NCI-H524 treated with DMSO at 0.1 percent for 48 hours (cell line): ENCODE data around the gene CNOT2.

Experiments used
- DNase-seq: peaks from one replicate; lab custom pipeline; 2025; lab: John Stamatoyannopoulos, UW

CNOT2 gene

DNA sequence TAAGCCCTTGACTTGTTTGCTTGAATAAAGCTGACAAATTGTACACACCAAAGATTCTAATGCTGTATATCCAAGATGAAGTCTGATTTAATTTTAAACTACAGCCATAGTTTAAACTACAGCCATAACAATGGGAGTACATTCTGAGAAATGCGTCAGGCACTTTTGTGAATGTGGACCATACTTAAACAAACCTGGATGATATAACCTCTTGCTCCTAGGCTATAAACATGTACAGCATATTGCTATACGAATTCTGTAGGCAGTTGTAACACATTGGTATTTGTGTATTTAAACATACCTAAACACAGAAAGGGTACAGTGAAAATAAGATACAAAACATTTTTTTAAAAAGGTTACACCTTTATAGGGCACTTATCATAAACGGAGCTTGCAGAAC lies 63.4 kb downstream of the CNOT2 start:
- no peak for DNase-seq

DNA sequence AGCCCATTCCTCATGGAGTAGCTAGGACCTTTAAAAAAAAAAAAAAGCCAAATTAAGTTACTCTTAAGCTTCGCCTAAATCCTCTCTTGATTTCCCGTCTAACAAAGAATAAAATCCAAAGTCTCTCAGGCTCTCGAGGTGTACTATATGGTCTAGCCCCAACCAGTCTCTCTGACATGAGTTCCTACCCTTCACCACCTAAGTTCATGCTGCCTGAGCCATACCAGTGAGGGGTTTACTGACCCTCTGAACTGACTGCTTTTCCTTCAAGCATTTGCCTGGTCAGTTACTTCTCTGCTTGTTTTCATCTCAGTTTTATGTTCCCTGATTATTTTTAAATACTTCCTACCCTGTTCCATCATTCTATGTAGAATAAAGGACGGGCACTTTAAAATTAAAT lies 64.6 kb downstream of the CNOT2 start:
- DNase-seq: no peak

DNA sequence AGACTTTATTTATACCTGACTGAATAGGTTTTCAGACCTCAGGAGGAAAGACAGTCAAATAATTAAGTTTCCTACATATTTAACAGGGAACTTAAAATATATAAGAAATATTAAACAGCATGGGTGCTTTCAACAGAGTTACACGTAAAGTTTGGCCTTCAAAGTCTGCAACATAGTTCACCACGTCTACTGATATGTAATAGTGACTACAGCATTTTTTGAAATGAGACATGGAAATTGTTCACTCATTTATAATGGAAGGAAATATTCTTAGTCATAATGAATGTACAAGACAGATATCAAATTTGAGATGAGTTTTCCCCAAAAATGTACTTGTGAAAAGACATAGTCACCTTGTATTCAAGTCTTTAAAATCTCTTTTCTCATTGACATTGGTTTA lies 66.1 kb downstream of the CNOT2 start:
- no peak for DNase-seq

DNA sequence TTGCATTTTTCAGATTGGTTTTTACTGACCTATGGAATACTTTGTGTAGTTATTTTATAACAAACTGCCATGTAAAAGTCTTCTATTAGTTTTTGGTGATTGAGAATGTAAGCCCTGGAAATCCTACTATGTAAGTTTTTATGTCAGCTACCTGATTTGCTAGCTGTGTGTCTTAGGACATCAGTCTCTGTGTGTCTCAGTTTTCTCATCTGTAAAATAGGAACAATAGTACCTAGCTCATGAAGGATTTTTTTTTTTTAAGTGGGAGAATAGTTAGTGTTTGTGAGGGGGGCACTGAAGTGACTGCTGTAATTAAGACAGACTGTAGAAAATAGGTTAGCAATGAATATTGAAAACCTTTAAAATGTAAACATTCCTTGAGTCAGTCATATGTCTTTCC lies 70.9 kb downstream of the CNOT2 start:
- no peak for DNase-seq

DNA sequence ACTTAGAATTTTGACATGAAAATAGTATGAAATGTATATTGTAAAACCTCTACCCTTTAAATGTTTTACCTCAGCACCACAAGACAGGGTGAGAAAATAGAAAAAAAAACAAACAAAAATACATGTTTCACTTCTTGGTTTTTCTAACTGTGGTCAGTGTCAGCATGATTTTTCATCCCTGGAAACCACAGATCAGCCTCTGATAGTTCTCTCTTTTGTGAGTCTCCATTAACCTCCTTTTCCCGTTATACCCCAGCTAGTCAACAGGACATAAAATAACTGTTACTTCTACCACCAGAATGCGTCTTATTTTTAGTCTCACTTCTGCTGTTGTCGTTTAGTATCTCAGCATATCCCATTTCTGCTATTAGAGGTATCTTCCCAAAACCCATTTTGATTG lies 74.5 kb downstream of the CNOT2 start:
- no peak for DNase-seq

DNA sequence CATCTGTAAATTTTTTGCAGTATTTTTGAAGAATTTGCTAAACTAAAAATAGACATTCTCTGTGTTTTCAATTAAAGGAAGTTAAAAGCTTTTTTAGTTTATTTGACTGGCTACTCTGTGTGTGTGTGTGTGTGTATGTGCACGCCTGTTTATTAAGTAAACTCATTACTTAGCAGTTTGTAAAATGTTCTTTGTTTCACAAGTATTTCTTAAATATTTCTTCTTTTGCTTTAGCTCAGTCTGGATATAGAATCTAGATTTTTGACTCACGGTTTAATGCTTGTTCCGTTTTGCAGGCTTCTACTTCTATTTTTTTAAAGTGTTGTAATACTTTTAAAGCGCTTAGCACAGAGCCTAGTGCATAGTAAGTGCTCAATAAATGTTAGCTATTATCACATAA lies 76.4 kb downstream of the CNOT2 start:
- DNase-seq: no peak

DNA sequence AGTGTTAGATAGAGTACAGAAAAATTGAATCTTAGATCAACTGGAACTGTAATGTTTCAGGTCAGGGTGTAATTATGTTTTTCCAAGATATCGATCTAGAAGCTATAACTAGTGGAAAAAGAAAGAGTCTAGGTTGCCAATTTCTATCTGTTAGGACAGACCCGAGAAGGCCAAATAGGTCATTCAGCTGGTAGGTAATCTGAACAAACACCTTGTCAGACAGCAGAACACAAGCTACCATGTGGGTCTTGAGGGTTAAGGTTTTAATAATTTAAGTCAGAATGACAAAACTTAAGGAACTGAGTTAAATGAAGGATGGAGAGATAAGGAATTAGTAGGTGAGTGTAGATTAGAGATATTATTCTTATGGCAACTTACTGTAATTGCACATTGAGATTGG lies 78.0 kb downstream of the CNOT2 start:
- DNase-seq: no peak

DNA sequence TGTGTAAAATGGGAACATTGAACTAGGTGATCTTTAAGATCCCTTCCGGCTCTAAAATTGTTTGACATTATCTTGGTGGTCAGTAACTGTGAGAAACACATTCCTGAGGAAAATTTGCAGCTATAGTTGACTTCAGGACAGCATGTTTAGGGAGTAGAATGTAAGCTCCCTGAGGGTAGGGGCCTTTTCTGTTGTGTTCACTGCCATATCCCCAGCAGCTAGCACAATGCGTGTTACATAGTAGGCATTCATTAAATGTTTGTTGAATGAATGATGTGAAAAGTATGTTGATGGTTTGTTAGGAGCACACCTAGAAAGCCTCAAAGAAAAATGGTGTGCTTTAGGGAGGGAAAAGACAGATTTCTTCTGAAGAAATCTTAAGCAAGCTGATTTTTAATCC lies 84.3 kb downstream of the CNOT2 start:
- DNase-seq: no peak

DNA sequence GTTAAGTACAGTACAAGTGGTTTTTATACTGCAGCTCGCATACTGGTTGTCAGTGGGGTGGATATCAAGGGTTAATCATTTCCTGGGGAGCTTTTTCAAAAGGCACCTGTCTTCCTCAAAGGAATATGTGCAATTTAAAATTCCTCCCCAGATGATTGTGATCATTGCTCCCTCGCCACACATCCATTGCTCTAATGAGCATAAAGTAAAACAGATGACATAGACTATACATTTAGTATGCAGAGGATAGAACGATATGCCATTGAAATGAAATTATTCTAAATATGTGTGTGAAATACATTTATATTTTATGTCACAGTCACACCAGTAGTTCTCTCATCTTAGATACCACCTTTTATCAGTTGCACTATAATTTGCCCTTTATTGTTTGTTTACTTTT lies 86.5 kb downstream of the CNOT2 start:
- no peak for DNase-seq

DNA sequence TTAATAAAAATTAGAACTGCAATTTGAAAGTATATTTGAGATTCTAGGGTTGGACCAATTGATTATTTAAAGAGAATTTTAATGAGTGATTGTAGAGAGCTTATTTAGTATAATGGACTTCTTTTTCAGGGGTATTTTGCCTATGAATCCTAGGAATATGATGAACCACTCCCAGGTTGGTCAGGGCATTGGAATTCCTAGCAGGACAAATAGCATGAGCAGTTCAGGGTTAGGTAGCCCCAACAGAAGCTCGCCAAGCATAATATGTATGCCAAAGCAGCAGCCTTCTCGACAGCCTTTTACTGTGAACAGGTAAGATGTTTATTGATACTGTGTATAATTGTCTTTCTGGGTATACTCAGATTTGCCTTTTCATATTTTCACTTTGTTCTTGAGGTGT lies 86.9 kb downstream of the CNOT2 start:
- no peak for DNase-seq

DNA sequence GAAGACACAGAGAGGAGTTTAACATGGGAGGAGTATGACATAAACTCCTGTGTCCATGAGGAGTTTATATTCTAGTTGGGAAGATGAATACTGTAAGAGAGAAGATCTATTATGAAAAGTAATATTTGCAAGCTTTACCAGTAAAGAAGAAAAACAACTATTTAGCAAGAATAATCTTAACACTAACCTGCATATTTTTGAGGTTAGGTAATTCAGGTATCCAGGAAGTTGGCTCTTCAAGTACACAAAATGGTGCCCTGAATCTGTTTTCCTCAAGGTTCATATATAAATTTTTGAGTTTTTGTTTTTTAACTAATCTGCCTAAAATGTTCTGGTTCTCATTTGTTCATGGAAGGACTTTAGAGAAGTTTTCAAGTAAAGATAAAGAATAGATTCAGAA lies 89.0 kb downstream of the CNOT2 start:
- DNase-seq: no peak

DNA sequence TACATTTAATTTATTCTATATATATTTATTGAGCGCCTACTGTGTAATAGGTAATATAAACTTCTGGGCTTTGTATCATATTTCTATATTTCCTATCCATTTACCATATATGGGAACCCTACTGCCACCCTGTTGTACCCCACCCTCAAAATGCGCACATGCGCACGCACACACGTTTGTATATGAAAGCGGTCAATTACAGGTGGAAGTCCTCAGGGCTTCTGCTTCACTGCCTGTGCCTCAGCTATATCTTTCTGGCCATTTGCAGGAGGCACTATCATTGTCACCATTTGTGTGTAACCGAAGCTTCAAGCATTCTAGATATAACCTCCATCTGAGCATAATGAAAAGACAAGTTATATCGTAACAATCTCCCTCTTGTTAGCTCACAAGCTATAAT lies 91.5 kb downstream of the CNOT2 start:
- no peak for DNase-seq

DNA sequence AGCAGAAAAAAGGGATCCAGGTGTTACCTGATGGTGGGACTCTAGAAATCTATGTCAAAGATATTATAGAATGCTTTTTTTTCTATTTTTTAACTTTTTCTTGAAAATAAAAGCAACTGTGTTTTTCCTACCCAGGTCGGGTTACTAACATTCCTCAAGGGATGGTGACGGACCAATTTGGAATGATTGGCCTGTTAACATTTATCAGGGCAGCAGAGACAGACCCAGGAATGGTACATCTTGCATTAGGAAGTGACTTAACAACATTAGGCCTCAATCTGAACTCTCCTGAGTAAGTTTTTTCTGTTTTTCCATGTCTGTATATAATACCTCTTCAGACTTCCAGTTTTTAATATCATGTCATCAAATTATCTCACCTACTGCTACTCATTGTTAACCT lies 95.3 kb downstream of the CNOT2 start:
- no peak for DNase-seq

DNA sequence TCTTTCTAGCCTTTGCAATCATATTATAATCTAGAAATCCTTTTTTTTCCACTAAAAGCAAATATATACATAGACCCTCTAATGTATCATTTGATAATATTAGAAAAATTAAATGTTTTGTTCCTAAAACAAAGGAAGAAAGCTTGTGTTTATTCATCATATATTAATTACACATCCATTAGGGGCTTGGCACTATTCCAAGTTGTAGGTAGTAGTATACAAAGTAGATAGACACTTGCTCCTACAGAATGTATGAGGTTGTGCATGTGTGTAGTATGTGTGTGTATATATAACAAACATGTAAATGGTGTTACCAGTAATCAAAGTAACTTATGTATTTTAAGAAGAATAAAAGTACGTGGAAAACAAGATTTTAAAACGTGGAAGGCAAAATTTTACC lies 107.8 kb downstream of the CNOT2 start:
- DNase-seq: no peak

DNA sequence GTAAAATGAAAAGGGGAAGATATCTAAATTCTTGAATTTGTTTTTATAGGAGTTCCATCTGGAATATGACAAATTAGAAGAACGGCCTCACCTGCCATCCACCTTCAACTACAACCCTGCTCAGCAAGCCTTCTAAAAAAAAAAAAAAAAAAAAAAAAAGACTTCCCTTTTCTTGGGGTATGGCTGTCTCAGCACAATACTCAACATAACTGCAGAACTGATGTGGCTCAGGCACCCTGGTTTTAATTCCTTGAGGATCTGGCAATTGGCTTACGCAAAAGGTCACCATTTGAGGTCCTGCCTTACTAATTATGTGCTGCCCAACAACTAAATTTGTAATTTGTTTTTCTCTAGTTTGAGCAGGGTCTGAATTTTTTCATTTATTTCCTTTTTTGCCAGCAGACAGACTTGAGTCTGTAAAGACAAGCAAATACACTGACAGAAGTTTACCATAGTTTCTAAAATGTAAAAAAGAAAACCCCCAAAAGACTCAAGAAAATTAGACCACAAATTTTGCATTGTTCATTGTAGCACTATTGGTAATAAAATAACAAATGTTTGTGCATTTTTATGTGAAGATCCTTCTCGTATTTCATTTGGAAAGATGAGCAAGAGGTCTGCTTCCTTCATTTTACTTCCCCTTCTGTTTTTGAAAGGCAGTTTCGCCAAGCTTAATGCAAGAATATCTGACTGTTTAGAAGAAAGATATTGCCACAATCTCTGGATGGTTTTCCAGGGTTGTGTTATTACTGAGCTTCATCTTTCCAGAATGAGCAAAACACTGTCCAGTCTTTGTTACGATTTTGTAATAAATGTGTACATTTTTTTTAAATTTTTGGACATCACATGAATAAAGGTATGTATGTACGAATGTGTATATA lies 110.8 kb downstream of the CNOT2 start:
- DNase-seq: no peak

DNA sequence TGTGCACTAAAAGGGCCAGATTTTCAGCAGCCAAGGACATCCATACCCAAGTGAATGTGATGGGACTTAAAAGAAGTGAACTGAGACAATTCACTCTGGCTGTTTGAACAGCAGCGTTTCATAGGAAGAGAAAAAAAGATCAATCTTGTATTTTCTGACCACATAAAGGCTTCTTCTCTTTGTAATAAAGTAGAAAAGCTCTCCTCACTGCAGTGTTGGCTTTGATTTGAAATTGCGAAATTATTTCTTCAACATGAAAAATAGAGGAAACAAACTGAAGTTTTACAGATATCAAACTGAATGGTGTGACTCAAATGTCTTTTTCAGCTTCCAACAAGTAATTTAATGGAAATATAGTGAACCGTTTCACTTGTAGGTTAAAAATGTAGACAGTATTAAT lies 111.6 kb downstream of the CNOT2 start:
- DNase-seq: no peak

DNA sequence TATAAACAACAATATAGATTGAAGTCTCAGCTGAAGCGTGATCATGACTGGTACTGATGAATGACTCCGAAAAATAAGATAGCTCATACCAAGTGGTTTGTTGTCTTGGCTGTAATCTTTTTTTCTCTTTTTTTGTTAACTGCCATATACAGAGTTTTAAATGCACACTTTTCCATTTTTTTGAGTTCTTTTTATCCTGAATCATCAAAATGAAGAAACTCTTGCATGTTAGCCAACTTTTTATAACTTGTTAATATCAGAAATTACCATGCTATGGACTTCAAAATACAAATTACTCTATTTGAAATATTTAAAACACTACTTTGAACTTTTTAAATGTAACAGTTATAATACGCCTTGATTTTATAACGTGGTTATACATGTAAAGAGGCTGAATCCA lies 112.7 kb downstream of the CNOT2 start:
- DNase-seq: no peak

DNA sequence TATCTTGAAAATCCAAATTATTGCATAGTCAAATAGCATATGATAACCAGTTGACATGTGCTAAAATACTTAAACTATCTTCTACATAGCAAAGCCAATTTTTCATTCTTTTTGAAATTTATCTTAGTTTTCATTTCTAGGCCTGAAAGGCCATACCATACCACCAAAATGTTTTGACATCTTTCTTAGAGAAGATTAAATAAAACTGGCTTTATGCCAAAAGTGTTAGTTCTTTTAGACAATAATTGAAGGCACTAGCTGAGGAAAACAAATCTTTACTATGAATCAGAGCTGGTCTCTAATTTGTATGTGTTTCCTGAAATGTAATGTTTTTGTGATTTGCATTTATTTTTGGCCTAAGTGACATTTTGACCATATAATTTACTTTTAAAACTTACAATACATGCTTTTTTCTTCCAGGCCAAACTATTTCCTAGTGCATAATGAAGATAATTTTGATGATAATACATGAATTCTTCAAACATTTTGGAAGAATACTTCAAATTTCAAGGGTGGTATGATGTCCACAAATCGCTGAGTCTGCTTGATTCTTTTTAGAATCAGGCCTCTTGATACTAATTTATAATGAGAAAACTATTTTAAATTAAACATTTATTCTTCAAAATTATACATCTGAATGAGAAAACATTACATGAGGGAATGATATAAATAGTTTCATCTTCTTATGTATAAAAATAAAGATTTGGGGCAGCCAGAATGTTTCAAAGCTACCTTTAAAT lies 116.4 kb downstream of the CNOT2 start:
- no peak for DNase-seq

DNA sequence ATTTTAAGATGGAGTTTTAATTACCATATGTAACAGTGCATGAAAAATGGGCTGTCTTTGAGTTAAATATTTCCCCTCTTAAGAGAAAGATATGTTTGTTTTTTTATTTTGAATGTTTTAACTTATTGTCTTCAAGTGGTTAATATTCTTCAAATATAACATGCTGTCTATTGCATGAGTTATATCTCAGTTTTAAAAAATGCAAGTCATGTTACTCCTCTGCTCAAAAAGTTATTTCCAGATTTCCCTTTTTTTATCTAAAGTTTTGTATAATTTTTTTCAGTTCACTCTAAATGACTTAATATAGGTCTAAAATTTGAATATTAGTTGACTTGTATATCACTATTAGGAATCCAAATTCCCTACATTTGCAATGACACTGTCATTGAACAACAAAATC lies 117.0 kb downstream of the CNOT2 start:
- no peak for DNase-seq

DNA sequence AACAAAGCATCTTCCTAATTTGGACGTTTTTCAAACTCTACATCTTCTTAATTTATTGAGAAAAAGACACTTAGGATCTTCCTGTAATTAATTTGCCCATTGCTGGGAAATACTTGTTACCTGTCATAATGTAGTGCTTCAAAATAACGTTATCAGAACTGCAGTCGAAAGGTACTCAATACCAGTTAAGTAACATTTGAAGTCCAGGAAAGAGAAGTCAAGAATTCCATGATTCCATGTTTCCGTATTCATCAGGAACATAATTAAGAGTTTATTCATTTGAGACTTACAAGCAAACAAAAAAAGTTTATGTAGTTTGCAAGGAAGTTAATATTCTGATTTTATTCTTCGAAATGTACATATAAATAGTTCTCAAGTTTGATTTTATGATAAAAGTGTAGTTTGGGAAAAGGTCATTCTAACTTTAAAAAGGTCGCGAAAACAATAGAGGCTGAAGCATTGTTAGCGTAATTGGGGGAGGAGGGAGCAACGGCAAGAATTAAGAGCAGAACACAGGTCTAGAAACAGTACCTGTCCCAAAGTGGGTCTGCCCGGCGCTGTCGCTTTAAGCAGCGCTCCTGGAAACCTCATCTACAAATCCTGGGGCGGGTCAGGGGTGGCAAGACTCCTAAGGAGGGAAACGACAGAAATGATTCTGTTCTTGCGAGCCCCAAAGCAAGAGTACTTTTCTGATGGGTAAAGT lies 121.6 kb downstream of the CNOT2 start:
- DNase-seq: no peak

DNA sequence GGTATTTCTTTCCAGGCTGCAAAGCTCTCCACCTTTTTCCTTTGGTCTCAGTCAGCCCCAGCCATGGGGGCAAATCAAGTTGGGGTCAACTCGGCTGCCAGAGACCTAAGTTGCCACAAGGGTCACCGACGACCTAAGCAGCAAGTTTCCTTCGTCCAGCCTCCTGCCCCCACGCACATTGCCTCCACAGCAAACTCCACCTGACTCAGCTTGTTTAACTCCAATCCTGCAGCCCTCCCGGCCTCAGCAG lies 122.1 kb downstream of the CNOT2 start:
- no peak for DNase-seq

DNA sequence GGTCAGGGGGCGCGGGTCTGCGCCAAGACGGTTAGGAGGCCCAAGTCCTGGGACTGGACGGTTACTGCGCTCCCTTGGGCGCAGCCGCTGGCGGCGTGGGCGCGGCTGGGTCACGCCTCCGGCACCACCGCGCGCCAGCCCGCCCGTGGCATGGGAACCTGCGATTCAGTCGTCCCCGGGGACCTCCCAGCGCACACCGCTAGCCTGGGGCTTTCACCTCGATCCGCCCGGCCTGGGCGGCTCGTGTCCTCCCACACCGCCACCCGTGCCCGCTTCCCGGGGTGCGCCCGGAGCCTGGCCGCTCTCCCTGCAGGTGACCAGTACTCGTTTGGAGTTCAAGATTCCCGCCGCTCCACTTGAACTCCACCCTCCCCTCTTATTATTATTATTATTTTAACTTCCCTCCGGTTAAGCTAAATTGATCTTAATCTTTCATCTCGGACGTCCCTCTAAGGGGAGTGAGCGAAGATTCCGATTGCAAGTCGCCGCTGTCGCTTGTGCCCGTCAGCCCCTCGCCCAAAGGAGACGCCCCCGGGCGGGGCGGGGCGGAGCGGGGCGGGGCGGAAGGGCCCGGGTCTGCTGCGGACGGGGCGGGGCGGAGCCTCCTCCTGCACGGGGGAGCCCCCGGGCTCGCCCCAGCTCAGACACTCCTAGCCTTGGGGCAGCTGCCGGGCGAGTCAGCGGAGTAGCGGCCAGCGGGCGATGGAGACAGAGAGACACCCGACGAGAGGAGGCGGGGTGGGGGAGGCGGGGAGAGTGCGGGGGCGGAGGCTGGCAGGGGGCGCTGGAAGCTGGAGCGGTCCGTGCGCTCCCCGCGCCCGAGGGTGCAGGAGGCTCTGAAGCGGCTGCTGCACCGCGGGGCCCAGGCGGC lies 122.7 kb downstream of the CNOT2 start, which contains the start of gene KCNMB4:
KCNMB4 (plus strand) TSS at position 643 of the 871 bp plus-strand sequence. CDS start 445 bp downstream, outside the sequence.
- DNase-seq: peak; percentile 16
